CD14-positive monocyte (primary cell): Measurements from ENCODE around the gene LIPK. TPM values are rescaled to one million over a fixed set of nuclear protein-coding genes. Genes with fewer than 3 reads are reported as not detected.

Source experiments
- DNase-seq, 3 donors: peaks; one replicate each; pipeline ENCODE4 v3.0.0-alpha.2; 2011 to 2022
- H2AFZ ChIP-seq: 2 replicates; pipeline ENCODE4 v1.6.0; 2012; ENCODE audit warnings: mild to moderate bottlenecking, low read depth, low read length, inconsistent platforms; ENCODE audit not compliant: insufficient read depth, poor library complexity, severe bottlenecking
- H3K27ac ChIP-seq, 2 donors: 1 replicate in 1 of 2; 2 replicates in 1 of 2; pipeline ENCODE4 v1.5.1; 2012 to 2013; ENCODE audit warnings: low read length in 2 of 2, control low read depth in 1 of 2, inconsistent platforms in 1 of 2, low read depth in 1 of 2, mild to moderate bottlenecking in 1 of 2
- H3K27me3 ChIP-seq, 2 donors: one replicate each; pipeline versions ENCODE4 v1.6.0 to v1.6.1; 2011 to 2013; ENCODE audit warnings: low read length in 2 of 2; ENCODE audit not compliant: control insufficient read depth in 2 of 2, insufficient read depth in 2 of 2
- H3K36me3 ChIP-seq, 2 donors: replicated peaks in 1 of 2; 1 replicate in 1 of 2; 2 replicates in 1 of 2; pipeline versions ENCODE4 v1.5.1 to v1.6.1; 2012 to 2013; ENCODE audit warnings: low read length in 2 of 2, control low read depth in 1 of 2, inconsistent platforms in 1 of 2, mild to moderate bottlenecking in 1 of 2; ENCODE audit not compliant: insufficient read depth in 2 of 2, control insufficient read depth in 1 of 2
- H3K4me1 ChIP-seq, 2 donors: 1 replicate in 1 of 2; 2 replicates in 1 of 2; pipeline versions ENCODE4 v1.5.1 to v1.6.1; 2012 to 2013; ENCODE audit warnings: low read length in 2 of 2, control low read depth in 1 of 2, inconsistent platforms in 1 of 2, mild to moderate bottlenecking in 1 of 2, moderate library complexity in 1 of 2; ENCODE audit not compliant: insufficient read depth in 2 of 2, control insufficient read depth in 1 of 2
- H3K4me2 ChIP-seq: replicated peaks from 2 replicates; pipeline ENCODE3; 2012; ENCODE audit warnings: low read length, moderate library complexity, mild to moderate bottlenecking; ENCODE audit not compliant: poor library complexity, severe bottlenecking; ENCODE audit errors: extremely low read depth
- H3K4me3 ChIP-seq, 3 experiments: fragments of 200-600 bp in 1 of 3; sonication (generic) in 1 of 3; replicated peaks in 1 of 3; 1 replicate in 2 of 3; 2 replicates in 1 of 3; pipeline ENCODE4 v1.5.1; 2011 to 2013; ENCODE audit warnings: low read length in 3 of 3, mild to moderate bottlenecking in 3 of 3, control low read depth in 2 of 3, low read depth in 2 of 3, inconsistent platforms in 1 of 3, moderate library complexity in 1 of 3
- H3K79me2 ChIP-seq: 2 replicates; pipeline ENCODE4 v1.6.0; 2012; ENCODE audit warnings: mild to moderate bottlenecking, control low read depth, inconsistent platforms, low read length, moderate library complexity; ENCODE audit not compliant: insufficient read depth
- H3K9ac ChIP-seq: 2 replicates; pipeline ENCODE4 v1.6.0; 2017; ENCODE audit warnings: low read length, mild to moderate bottlenecking; ENCODE audit not compliant: insufficient read depth, poor library complexity, severe bottlenecking
- H3K9me3 ChIP-seq, 2 donors: replicated peaks in 1 of 2; 1 replicate in 1 of 2; 2 replicates in 1 of 2; pipeline versions ENCODE4 v1.5.1 to v1.6.1; 2012 to 2013; ENCODE audit warnings: low read length in 2 of 2, control low read depth in 1 of 2; ENCODE audit not compliant: control insufficient read depth in 1 of 2, insufficient read depth in 1 of 2
- H4K20me1 ChIP-seq: 2 replicates; pipeline ENCODE4 v1.6.0; 2012; ENCODE audit warnings: mild to moderate bottlenecking, low read length, control low read depth, moderate library complexity; ENCODE audit not compliant: insufficient read depth
- H3K27ac Mint-ChIP-seq, 7 donors: one replicate each; pipeline ENCODE4 v1.8.0; 2020; ENCODE audit warnings: mild to moderate bottlenecking in 7 of 7, mixed read lengths in 7 of 7, moderate library complexity in 6 of 7, inconsistent platforms in 2 of 7
- H3K27me3 Mint-ChIP-seq, 3 donors: one replicate each; pipeline ENCODE4 v1.8.0; 2021 to 2022; ENCODE audit warnings: low read depth in 3 of 3, mild to moderate bottlenecking in 3 of 3, mixed read lengths in 3 of 3, moderate library complexity in 3 of 3, inconsistent platforms in 1 of 3
- H3K36me3 Mint-ChIP-seq, 2 donors: one replicate each; pipeline ENCODE4 v1.8.0; 2020; ENCODE audit warnings: mixed read lengths in 2 of 2, inconsistent platforms in 1 of 2, mild to moderate bottlenecking in 1 of 2
- H3K4me1 Mint-ChIP-seq: one replicate; pipeline ENCODE4 v1.8.0; 2020; ENCODE audit warnings: mild to moderate bottlenecking, mixed read lengths
- H3K4me3 Mint-ChIP-seq, 2 donors: one replicate each; pipeline ENCODE4 v1.8.0; 2020; ENCODE audit warnings: mild to moderate bottlenecking in 2 of 2, mixed read lengths in 2 of 2, moderate library complexity in 1 of 2
- H3K9me3 Mint-ChIP-seq, 7 donors: one replicate each; pipeline ENCODE4 v1.8.0; 2020 to 2022; ENCODE audit warnings: mixed read lengths in 7 of 7, mild to moderate bottlenecking in 6 of 7, moderate library complexity in 6 of 7, inconsistent platforms in 2 of 7
- WGBS: methylation state at CpG from one replicate; pipeline ENCODE4 v1.1.5; 2013; ENCODE audit warnings: missing lambda C conversion rate; ENCODE audit not compliant: insufficient coverage; 5-methylcytosine and 5-hydroxymethylcytosine counted together
- intact Hi-C, 2 donors: fragments of 100-400 bp; cut with micrococcal nuclease; formaldehyde crosslinking; loops; one replicate each; pipeline versions ENCODE4 v1.15.0 to v1.15.1; 2023
- polyA plus RNA-seq, 3 donors: library from polyadenylated mRNA; depleted of rRNA in 1 of 3; unstranded in 2 of 3; stranded (reverse) in 1 of 3; fragments of 300-500 nt in 2 of 3; fragments of >200 nt in 1 of 3; fragmentation: Illumina TruSeq in 2 of 3; gene quantifications; 1 replicate in 2 of 3; 2 replicates in 1 of 3; pipeline ENCODE4 v1.2.3, GENCODE V29; 2012 to 2021
- TF ChIP-seq, protein P1 (sequence below): fragments of 200-600 bp; IDR thresholded peaks from one replicate; pipeline ENCODE4 v1.8.0; 2022; ENCODE audit warnings: antibody characterized with exemption, mild to moderate bottlenecking

The LIPK gene
- polyA plus RNA-seq, 3 donors: not detected

DNA sequence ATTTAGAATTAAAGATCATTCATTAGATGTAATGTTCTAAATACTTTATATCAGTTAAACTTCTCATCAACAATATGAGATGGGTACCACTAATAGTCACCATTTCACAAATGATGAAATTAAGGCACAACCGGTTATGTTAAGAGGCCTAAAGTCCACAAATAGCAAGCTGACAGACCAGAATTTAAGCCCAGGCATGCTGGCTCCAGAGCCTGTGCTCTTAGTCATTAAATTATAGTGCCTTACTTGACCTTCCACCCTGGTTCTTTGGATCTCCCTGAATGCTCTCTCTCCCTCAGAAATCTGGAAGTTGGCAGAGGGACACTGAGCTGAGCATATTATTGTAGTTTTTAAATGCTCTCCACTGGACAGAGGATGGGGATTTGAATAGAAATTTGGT, 57.4 kb downstream of the LIPK start:
- no peak for DNase-seq
- WGBS: no CpG with 5 or more reads among the region's 1 CpG
- Mint-ChIP-seq H3K9me3 (peaks cover 0 to 2% (median 0%) of the 10 kb centered on the region in 7 donors), H3K4me3 (no peak overlapping the region), H3K27ac (peak overlapping the region in 5 of 7 donors; percentile 8 to 85 (median 25)), H3K27me3 (peaks cover 0 to 2% (median 0%) of the 10 kb centered on the region in 3 donors), H3K36me3 (peaks cover 33 to 35% of the 10 kb centered on the region in 2 donors), H3K4me1 (peaks cover 62% of the 10 kb centered on the region)
- Histone ChIP-seq H2AFZ (no peak overlapping the region), H3K9ac (no peak overlapping the region), H3K4me3 (no peak overlapping the region), H3K4me1 (peaks cover 35 to 78% of the 10 kb centered on the region in 2 donors), H3K36me3 (peaks cover 17 to 33% of the 10 kb centered on the region in 2 donors), H3K27ac (peak overlapping the region in 1 of 2 donors; percentile 2), H3K9me3 (no peaks in the 10 kb centered on the region), H3K79me2 (peaks cover 12% of the 10 kb centered on the region), H3K27me3 (no peaks in the 10 kb centered on the region), H4K20me1 (no peaks in the 10 kb centered on the region), H3K4me2 (no peak overlapping the region)
- intact Hi-C loops: no loop called here
- TF ChIP-seq, protein P1, sequence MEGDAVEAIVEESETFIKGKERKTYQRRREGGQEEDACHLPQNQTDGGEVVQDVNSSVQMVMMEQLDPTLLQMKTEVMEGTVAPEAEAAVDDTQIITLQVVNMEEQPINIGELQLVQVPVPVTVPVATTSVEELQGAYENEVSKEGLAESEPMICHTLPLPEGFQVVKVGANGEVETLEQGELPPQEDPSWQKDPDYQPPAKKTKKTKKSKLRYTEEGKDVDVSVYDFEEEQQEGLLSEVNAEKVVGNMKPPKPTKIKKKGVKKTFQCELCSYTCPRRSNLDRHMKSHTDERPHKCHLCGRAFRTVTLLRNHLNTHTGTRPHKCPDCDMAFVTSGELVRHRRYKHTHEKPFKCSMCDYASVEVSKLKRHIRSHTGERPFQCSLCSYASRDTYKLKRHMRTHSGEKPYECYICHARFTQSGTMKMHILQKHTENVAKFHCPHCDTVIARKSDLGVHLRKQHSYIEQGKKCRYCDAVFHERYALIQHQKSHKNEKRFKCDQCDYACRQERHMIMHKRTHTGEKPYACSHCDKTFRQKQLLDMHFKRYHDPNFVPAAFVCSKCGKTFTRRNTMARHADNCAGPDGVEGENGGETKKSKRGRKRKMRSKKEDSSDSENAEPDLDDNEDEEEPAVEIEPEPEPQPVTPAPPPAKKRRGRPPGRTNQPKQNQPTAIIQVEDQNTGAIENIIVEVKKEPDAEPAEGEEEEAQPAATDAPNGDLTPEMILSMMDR: no peak

DNA sequence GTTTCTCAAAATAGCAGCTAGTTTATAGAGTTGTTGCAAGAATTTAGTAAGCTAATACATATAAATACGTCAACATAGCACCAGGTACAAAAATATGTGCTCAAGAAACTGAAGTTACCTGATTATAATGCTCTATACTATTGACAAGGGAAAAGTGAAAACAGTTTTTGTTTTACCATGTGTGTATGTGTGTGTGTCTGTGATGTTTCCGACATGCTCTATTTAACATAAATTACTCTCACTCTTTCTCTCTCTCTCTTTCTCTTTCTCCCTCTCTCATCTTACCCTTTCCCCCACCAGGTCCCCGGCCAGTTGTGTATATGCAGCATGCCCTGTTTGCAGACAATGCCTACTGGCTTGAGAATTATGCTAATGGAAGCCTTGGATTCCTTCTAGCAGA, 58.1 kb downstream of the LIPK start:
- no peak overlapping the region for H2AFZ ChIP-seq
- peaks cover 17 to 33% of the 10 kb centered on the region in 2 donors for H3K36me3 ChIP-seq
- peaks cover 31 to 73% of the 10 kb centered on the region in 2 donors for H3K4me1 ChIP-seq
- no peak overlapping the region for H3K4me3 ChIP-seq
- no peaks in the 10 kb centered on the region for H4K20me1 ChIP-seq
- Mint-ChIP-seq H3K4me1 (peaks cover 58% of the 10 kb centered on the region), H3K9me3 (peaks cover 0 to 2% (median 0%) of the 10 kb centered on the region in 7 donors), H3K27me3 (peaks cover 0 to 2% (median 0%) of the 10 kb centered on the region in 3 donors), H3K36me3 (peaks cover 33 to 35% of the 10 kb centered on the region in 2 donors), H3K4me3 (no peak overlapping the region), H3K27ac (peak overlapping the region in 3 of 7 donors; percentile 7 to 85 (median 66))
- intact Hi-C loops: no loop called here
- peak overlapping the region in 1 of 2 donors; percentile 2 for H3K27ac ChIP-seq
- TF ChIP-seq, protein P1: no peak
- no peaks in the 10 kb centered on the region for H3K9me3 ChIP-seq
- no peak overlapping the region for H3K4me2 ChIP-seq
- H3K79me2 ChIP-seq: peaks cover 12% of the 10 kb centered on the region
- no CpG with 5 or more reads among the region's 3 CpGs for WGBS
- no peaks in the 10 kb centered on the region for H3K27me3 ChIP-seq
- H3K9ac ChIP-seq: no peak overlapping the region
- DNase-seq: no peak
